ENCODE data around the gene GRIK4.
"Not testable (repeated sequence)": the region's sequence is repeated elsewhere in the genome, so short reads cannot be mapped to it uniquely, and the experiment has no call there.

GRIK4 gene

DNA sequence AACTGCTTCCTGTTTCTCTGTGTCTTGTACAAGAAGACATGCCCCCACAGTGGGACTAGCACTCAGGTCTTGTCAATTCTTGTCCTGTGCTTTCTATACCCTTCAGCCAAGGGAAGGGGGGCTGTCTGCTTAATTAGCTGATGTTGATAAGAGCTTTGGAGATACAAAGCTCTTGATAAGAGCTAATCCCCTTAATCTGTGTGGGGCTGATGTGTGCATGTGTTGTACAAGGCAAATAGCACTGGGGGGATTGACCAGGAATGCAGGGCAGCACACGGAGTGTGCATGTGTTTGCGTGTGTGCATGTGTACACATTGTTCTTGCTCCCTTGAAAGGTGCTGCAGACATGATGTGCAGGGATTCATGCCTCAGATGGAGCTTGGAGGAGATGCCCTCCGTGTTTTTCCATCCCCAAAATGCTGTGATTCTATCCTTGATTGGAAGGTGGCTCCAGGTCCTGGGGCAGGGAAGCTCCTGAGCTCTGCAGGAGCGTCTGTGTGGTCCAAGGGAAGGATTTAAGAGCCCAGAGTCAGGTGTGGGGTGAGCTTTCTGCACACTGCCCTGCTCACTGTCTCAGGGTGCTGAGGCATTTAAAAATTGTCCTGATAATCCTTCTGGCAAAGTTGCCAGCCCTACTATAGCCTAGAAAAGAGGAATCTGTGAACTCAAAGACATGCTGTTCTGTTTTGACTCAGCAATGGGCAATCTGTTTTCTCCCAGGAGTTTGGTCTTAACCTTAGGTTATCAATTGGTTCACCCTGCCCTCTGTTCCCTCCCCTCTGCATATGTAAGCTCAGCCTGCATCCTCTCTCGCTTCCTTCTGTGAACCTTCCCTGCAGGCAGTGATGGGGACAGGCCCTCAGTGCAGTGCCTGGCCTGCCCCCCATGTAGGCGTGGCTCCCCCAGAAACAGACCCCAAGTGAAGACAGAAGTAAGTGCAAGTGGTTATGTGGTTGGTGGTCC lies 102.0 kb downstream of the GRIK4 start:
- DNase-seq: no peak

GRCh38 chr11:120615391-120615790 lies 103.8 kb downstream of the GRIK4 start:
- no peak for DNase-seq

- no peak for DNase-seq
Measured at GRCh38 chr11:120618399-120618798, 106.9 kb downstream of the GRIK4 start.

GRCh38 chr11:120622189-120622875 lies 110.8 kb downstream of the GRIK4 start:
- DNase-seq: no peak

- not testable (repeated sequence) for DNase-seq
Measured at GRCh38 chr11:120624992-120625391, 113.4 kb downstream of the GRIK4 start.

DNA sequence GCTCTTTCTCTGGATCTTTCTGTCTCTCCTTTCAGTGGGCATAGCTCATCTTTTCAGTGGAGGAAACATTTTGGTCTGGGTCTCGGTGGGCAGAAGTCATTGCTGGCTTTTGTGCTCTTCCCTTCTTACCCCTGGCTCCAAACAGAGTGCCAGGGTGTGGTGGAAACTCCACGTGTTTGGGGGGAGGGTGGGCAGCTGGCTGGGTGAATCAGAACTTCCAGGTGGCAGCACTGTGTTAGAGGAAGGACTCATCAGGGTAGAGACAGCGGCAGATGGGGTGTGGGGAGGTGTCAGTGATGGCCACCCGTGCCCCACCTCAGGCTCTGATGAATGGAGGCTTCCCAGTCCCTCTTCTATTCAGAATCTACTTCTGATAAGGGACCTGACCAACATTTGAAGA lies 114.0 kb downstream of the GRIK4 start:
- no peak for DNase-seq

- no peak for DNase-seq
Measured at GRCh38 chr11:120626791-120627190, 115.2 kb downstream of the GRIK4 start.

DNA sequence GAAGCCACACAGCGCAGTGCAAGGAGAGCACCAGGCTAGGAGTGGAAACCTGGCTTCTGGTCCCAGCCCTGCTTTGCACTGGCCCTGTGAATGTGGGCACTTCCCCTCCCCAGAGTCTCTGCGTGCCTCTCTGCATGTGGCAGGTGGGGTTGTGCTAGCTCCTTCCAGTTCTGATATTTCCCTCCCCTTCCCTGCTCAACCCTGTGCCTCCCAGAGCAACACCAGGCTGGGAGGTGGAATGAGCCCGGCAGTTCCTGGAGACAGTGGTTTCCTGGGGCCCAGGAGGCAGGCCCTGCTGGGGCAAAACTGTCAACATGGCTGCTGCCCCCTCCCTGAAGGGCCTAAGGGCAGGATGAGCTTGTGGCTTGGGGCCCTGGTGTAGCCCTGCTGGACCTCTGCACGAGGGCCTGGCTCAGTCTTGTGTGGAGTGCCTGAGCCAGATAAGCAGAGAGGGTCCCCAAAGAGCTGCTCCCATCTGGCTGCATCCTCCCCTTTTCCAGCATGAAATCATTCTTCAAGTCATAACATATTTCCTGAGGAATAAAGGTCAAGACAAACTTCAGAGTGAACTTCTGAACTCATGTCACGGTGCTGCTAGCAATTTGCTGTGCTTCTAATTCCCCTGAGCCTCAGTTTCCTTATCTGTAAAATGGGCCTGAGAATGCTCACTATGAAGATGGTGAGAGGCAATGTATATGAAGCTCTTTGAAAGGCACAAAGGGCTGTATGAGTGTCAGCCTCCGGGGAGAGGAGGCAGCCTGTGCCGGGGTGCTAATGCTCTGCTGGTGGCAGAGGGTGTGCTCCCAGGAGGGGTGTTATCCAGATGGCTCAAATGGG lies 116.0 kb downstream of the GRIK4 start:
- no peak for DNase-seq

DNA sequence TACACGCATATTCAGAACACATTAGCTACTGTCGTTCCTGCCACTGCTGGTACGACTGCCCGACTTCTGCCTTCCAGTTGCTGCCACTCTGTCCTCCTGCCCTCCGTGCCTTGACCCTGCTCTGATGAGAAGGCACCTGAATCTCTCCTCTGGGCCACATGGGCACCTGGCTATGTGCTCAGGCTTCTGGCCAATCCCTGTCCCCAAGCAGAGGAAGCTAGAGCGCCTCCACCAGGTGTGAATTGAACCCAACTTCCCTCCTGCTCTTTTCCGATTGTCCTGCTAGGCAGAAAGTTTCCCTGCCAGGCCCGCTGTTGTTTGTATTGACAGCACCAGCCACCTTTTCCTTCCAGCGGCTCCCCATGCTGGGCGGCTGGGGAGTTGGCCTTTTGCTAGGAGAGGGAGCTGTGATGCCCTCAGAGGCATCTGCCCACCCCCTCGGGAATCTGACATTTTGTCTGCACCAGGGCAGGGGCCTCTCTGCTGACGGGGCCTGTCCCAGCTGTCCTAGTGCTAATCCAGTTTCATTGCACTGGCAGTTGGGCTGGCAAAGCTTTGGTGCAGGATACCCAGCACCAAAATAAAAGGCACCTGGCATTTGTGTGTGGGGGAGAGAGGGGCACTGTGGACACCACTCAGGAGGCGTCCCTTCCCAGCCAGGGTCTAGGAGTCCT lies 118.0 kb downstream of the GRIK4 start:
- DNase-seq: no peak

DNA sequence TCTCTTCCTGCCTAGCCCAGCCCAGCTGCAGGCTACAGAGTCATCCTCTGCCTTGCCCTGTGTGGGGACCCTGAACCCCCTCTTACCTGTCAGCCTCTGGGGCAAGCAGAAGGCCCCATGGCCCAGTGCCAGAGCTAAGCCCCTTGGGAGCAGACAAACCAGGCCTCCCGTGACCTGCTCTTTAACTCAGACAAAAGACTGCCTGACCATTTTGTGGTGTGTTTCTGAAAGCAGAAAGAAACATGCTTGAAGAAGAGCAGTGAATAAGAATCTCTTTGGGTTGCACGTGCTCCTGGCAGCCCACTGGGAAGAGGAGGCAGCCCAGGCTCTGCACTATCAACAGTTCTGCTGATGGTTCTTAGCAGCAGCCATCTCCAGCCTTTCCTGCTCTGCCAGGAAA lies 118.6 kb downstream of the GRIK4 start:
- no peak for DNase-seq

DNA sequence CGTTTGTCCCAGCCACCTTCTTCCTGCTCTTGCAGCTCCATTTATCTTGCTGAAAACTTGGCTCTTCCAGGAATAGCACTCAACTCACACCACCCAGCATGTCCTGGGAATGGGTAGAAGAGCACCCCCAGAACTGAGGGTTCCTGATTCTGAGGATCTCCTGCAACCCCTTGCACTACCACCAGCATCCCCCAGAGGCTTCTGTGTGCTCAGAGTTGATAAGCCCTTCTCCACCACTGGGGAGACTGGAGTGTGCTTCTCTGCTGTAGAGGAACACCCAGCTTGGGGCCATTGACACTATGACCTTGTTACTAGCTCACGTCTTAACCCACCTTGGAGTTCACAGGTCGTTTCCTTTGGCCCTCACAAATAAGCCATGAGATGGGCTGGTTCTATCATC lies 121.0 kb downstream of the GRIK4 start:
- DNase-seq: peak; percentile 44

GRCh38 chr11:120633616-120634393 lies 122.3 kb downstream of the GRIK4 start:
- no peak for DNase-seq

DNA sequence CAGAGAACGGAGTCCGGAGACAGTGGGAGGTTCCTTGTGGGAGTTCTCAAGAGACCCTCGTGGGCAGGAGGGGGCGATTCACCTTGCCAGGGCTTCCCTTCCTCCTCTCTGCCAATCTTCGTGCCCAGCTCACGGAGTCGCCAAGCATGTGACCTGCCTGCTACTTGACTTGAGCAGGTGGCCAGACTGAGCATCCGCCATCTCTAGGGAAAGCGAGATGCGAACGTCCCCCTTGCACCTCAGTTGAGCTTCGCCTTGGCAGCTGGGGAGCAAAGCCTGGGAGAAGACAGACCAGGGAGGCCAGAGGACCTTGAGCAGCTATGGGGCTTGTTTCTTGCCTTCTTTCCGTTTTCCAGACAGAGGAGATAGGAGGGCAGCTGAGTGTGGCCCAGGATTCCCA lies 123.2 kb downstream of the GRIK4 start:
- DNase-seq: no peak

- no peak for DNase-seq
Measured at GRCh38 chr11:120635136-120635810, 123.7 kb downstream of the GRIK4 start.

- no peak for DNase-seq
Measured at GRCh38 chr11:120637131-120637530, 125.6 kb downstream of the GRIK4 start.

DNA sequence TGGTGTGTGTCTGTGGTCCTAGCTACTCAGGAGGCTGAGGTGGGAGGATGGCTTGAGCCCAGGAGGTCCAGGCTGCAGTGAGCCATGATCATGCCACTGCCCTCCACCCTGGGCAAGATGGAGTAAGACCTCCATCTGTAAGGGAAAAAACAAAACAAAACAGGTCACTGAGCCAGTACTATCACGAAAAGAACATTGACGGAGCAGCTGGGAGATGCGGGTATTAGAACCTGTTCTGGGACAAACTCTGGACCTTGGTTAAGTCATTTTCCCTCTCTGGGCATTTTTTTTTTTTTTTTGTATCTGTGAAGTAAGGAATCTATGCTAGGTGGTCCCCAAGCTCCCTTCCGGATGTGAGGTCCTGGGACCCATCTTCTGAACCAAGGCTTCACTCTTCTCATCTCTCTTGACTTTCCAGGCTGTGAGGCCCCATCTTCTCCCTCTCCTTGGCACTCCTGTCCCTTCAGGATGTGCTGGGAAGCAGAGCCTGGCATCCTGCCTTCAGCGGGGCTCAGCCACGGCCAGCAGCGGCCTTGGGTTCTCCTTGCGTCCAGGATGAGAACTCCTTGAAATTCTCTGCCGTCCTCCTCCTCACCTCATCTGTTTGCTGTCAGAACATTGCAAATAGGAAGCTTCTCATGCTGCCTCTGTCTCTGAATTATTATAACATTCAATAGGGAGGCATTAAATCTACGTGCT lies 130.8 kb downstream of the GRIK4 start:
- no peak for DNase-seq

DNA sequence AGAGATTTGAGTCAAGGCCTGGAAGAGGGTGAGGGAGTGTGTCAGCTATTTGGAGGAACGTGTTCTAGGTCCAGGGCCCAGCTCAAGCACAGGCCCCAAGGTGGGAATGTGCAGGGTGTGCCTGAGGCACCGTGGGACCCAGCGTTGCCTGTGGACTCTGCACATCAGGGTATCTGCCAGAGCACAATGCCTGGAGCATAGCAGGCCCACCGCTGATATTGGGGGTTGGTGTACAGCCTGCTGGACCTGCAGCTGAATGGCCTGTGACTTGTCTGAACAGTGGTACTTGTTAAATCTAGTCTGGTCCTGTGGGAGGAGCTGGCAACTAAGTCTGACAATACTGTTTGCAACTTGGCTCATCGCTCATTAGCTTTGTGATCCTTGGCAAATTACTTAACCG lies 131.7 kb downstream of the GRIK4 start:
- no peak for DNase-seq

- no peak for DNase-seq
Measured at GRCh38 chr11:120645639-120646038, 134.1 kb downstream of the GRIK4 start.

DNA sequence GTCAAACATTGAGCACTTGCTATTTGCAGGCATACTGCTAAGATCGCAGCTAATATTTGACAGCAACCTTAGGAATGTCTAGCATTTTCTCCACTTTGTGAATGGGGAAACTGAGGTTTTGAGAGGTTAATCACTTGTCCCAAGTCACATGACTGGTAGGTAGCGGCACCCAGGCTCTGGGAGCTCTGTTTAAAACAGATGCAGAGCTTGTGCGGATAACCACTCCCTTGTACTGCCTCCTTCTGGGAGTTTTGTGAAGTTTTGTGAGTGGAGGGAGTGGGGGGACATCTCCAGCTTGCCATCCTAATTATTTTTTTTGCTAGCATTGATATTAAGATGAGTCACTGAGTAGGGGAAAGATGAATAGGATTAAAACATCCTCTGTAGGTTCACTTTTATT lies 134.7 kb downstream of the GRIK4 start:
- DNase-seq: no peak

DNA sequence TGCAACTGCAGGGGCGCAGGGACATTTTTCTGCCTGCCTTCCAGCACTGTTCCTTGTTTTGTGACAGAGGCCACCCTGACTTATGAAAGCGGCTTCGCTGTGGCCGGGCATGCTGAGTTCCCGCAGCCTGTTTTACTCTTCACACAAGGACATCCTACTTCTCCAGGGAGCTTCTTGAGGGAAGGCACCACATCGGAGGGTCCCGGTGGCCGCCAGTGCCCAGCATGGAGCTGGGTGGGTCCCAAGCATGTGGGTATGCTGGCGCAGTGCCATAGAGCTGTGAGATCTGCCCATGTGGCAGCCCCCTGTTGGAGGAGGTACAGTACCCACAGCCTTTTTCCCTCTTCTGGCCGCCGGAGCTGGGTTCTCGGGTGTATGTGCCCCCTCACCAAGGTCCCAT lies 136.1 kb downstream of the GRIK4 start:
- DNase-seq: no peak

- no peak for DNase-seq
Measured at GRCh38 chr11:120648771-120649170, 137.2 kb downstream of the GRIK4 start.
